ENCODE data around the gene PDCD7.
A peak's percentile ranks its signal among the peaks of the same experiment; 100 is the strongest.
"Not testable (repeated sequence)": the region's sequence is repeated elsewhere in the genome, so short reads cannot be mapped to it uniquely, and the experiment has no call there.

Gene PDCD7

DNA sequence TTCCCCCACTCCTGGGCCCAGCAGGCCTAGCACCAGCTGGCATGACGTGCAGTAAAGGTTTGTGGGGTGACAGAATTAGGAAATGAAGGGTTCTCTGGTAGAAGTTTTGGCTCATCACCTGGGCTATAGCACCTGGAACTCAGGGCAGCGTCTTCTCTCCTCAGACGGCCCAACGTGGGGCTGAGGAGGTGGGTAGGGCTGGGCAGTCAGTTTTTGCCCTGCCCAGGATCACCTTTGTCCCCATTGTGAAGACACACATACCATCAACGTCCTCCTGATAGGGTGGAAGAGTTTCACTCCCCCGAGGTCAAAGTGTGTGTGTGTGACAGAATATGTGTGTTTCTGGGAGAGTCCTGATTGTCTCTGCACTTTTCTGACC, 45.0 kb downstream of the PDCD7 start:
- no peak for DNase-seq

DNA sequence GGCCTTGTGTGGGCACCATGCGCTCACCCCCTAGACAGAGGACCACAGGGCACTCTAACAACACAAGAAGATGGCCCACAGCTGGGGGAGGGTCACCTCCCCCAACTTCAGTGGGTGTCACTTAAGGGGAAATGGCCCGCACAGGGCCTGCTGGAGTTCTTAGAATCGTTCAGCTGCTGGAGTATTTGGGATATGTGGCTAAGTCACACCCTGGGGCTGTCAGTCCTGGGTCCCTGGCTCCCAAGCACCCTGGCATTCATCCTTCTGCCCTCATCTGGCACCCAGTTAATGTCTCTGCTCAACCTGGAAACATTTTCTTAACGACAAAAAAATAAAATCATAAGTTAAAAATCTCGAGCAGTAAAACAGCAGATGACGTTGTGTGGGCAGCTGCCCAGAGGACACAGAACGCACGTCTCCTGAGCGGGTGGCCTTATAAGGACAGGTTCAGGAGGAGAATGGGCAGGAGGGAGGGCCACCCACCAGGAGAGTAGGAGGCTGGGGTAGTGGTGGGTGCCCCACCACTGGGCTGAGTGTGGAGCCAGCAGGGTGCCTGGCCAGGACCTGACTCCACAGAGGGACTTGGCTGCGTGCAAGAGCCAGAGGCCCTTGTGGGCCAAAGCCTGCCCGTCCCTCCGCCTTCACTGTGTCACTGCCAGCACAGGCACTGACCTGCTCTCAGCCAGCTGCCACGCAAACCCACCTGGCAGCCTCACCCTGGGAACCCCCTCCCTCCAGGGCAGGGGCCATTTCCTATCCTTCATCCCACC, 45.5 kb downstream of the PDCD7 start:
- DNase-seq, result no peak

DNA sequence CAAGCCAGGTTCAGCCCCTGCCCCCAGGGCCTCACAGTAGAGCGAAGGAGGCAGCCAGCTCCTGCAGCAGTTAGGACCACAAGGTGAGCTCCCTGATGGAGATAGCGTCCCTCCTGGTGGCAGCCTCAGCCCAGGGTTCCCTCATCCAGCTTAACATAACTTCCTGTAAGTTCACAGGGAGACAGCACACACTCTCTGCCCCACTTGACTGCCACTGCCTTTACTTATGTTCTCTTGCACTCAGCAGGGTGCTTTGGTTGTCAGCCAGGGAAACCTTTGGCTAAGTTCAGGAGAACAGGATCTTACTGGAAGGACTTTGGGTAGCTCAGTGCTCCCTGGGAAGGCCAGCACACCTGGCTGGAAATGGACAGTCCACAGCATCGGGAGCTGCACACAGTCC, 46.2 kb downstream of the PDCD7 start:
- no peak for DNase-seq

DNA sequence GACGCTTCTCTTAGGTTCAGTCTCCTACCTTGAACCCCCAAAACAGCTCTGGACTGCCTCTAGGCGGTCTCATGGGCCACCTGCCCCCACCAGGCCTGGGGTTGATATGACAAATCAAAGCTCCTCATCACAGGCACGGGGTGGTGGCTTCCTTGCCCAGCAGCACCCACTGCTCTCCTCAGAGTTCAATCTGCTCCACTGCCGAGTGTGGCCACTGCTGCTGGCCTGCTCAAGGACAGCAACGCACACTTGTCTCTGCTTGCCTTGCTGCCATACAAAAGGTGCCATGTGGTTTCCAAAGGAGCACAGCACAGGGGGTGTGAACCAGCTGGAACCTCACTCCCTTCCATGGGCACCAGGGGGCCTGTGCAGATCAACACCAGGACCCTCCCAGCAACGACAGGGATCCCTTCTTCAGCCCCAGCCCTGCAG, 46.9 kb downstream of the PDCD7 start:
- DNase-seq, result no peak

DNA sequence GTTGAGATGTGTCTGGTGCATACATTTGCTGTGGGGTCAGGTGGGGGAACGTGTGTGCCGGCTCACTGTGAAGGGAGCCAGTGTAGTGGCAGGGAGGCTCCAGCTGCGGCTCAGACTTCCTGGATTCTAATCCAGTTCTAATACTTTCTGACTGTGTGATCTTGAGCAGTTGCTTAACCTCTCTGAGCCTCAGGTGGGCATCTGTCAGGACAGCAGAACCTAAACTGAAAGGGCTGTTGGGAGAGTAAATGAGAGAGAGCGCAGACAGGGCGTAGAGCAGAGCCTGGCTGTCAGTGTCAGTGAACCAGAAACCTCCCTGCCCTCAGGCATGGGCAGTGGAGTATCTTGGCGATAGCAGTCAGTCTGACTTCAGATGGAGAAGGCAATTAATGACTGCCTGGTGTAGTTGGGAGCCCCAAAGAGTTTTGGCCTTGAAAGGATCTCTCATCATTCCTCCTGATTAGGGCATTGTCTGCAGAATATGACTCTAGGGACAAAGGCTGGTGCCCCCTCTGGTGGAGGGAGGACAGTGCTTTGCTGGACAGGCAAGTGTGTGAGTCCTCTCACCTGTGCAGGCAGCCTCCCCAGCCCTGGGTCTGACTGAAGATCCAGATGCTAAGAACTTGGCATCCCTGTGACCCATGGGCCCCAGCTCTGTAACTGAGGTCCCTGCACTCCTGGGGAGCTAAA, 47.5 kb downstream of the PDCD7 start:
- no peak for DNase-seq

DNA sequence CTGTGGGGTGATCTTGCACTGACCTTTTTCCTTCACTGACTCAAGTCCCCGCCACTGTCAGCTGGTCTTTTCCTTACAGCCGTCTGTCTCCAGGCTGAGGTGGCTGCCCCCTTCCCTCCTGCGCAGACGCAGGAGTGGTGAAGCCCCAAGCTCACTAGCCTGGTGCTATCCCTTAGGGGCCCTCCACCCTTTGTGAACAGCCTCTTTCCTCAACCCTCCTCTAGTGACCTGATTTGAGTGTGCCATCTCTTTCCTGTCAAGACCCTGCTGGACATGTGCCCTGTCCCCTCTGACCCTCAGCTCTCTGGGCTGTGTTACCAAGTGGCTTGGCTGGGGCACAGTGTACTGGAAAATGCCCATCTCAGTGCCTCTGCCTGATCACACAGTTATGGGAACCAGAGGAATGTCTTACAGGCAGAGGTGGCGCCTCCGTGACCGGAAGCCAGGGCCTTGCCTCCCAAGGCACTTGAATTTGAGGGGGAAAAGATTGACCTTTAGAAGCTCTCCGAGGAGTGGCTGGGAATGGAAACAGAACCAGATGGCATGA, 48.3 kb downstream of the PDCD7 start:
- no peak for DNase-seq

DNA sequence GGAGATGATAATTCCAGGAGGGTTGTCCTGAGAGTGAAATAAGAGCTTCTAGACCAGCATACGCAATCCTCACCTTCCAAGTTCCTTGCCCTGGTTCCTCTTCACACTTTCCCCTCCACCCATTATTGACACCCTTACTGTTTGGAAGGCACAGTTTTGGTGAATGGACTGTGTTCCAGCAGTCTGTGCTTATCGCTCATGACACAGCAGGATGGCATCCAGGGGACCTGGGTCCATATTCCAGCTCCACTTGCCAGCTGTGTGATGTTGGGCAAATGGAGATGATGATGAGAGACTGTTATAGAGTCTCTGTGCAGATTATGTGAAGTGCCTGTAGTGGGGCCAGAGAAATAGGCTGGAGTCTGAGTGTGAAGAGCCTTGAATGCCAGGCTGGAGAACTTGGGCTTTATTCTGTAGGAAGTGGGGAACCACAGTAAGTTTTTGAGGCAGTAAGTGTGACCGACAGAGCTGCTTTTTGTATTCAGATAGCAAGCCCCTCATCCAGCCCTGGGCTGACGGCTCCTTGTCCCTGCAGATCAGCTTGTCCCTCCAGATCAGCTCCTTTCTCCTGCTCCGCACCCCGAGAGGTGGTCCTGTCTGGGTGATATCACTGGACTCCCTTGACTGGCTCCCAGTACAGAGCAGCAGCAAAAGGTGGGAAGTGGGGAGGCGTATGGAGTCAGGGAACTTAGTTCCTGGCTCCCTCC, 49.0 kb downstream of the PDCD7 start:
- DNase-seq, result no peak

DNA sequence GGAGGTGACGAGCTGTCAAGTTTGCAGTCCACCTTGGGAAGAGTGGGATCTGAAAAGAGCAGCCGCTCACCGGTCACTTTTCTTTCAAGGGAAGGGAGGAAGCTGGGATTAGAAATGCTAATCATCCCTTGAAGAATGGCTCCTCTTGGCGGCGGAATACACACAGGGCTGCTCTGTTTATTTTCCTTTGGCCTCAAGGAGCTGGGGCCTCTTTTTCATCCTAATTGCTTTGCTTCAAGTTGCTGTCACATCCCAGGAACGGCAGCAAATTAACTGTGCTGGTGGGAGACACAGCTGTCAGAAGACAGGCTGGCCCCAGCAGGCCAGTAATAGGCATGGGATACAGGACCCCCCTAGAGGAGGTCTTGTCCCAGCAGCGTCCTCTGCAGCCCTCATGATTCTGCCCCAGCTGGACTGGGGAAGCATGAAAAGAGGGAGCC, 50.3 kb downstream of the PDCD7 start:
- DNase-seq, result no peak

DNA sequence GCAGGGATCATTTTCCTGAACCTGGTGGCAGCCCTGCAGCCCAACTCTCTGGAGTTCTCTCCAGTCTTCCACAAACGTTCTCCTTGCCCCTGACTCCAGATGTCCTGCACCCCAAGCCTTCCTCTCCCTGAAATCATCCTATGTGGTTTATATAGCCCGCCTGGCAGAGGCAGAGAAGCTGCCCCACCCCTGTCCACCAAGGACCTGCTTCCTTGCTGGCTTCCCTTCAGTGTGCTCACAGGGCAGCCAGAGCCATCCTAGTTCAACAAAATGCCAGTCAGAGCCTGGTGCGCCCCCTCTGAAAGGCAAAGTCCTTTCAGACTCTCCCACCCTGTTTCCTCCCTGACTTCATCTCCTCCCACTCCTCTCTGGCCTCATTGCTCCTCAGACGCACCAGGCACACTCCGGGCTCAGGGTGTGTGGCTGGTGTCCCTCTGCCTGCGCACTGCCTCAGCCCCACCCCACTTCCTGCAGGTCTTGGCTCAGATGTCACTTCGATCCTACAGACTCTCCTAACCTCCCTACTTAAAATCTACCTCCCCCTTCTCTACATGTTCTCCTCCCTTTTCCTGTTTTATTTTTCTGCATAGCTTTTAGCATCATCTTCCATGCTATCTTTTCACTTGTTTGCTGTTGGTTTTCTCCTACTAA, 51.2 kb downstream of the PDCD7 start:
- no peak for DNase-seq

DNA sequence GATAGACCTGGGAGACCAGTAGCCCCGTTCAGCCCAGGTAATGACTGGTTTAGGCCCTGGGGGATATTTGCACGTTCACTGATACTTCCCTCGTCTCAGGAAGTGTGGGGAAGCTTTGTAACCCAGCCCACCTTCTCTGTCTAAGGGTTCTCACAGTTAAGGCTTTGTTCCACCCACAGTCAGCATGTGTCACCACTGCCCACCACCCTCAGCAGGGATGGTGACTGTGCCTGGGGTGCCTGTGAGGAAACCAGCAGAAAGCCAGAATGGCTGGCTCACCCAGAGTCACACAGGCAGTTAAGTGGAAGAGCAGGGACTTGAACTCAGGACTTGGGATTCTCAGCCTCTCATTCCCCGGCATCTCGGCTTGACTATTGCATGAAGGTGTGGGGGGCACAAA, 51.9 kb downstream of the PDCD7 start:
- no peak for DNase-seq

DNA sequence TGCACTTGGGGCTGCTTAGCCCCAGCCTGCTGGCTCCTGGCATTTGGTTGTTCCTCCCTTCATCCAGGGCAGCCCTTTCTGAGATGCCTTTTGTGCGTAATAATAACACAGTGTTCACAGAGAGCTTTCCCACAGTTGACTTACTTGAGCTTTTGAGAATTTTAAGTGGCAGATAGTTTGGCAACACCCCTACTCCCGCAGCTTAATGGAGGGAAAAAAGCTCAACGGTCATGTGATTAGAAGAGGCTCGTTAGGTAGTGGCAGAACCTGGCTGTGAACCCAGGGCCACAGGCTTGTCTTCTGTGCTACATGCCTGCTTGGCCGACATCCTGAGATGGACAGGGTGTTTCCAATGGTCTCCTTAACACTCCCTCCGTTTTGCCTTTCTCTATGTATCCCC, 52.3 kb downstream of the PDCD7 start:
- DNase-seq, result no peak

DNA sequence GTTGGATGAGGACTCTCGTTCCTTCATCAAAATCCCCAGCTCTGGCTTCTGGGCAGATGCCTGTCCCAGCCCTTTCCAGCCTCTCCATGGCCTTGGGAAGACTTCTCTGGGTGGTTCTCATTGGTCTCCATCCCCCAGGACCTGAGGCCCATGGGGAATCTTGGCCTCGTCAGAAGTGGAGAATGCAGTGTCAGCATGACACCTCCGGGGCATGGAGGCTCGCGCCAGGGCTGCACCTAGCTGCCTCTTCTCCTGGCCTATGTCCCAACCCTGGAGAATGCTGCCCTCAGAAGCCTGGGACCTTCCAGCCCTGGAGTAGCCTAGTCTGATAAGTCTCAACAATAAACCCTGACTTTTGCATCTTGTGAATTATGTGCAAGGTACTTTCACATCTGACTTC, 54.0 kb downstream of the PDCD7 start:
- no peak for DNase-seq

DNA sequence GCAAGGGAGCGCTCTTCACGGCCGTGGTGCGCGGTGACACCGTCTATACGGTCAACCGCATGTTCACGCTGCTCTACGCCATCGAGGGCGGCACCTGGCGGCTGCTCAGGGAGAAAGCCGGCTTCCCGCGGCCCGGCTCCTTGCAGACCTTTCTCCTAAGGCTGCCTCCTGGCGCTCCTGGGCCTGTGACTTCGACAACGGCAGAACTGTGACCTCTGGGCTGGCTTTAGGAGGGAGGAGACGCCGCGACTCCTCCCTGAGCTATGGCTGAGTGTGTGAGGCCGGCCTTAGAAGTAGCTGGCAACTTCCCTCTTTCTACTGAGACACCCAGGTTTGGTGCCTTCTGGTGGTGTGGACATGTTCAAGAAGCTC, 55.6 kb downstream of the PDCD7 start:
- DNase-seq, result peak; percentile 15

DNA sequence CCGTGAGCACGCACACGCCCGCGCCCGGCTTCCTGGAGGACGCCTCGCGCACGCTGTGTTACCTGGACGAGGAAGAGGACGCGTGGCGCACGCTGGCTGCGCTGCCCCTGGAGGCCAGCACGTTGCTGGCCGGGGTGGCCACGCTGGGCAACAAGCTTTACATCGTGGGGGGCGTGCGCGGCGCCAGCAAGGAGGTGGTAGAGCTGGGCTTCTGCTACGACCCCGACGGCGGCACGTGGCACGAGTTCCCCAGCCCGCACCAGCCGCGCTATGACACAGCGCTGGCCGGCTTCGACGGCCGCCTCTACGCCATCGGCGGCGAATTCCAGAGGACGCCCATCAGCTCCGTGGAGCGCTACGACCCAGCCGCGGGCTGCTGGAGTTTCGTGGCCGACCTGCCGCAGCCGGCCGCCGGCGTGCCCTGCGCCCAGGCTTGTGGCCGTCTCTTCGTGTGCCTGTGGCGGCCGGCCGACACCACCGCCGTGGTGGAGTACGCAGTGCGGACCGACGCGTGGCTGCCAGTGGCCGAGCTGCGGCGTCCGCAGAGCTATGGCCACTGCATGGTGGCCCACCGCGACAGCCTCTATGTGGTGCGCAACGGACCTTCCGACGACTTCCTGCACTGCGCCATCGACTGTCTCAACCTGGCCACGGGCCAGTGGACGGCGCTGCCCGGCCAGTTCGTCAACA, 56.2 kb downstream of the PDCD7 start:
- DNase-seq, result no peak

DNA sequence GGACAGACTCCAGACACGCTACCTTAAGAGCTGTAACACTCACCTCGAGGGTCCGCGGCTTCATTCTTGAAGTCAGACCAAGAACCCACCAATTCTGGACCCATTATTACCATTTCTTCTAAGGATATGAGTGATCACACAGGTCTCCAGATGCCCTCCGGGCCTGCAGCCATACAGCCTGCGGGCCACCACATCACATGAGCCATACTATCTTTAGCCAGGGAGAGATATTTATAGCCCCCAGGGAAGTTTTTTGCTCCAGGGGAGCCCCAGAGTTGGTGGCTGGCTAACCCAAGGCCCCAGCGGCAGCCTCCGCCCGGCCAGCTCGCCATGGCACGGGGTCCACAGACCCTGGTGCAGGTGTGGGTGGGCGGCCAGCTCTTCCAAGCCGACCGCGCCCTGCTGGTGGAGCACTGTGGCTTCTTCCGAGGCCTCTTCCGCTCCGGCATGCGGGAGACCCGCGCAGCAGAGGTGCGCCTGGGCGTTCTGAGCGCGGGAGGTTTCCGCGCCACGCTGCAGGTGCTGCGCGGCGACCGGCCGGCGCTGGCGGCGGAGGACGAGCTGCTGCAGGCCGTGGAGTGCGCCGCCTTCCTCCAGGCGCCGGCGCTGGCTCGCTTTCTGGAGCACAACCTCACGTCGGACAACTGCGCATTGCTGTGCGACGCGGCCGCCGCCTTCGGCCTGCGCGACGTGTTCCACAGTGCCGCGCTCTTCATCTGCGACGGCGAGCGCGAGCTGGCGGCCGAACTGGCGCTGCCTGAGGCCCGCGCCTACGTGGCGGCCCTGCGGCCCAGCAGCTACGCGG, 56.9 kb downstream of the PDCD7 start, which contains the start of gene KBTBD13:
Gene KBTBD13 (plus strand): TSS at position 261 of the 805 bp plus-strand sequence. CDS start 70 bp downstream, at position 331.
- DNase-seq, result no peak

DNA sequence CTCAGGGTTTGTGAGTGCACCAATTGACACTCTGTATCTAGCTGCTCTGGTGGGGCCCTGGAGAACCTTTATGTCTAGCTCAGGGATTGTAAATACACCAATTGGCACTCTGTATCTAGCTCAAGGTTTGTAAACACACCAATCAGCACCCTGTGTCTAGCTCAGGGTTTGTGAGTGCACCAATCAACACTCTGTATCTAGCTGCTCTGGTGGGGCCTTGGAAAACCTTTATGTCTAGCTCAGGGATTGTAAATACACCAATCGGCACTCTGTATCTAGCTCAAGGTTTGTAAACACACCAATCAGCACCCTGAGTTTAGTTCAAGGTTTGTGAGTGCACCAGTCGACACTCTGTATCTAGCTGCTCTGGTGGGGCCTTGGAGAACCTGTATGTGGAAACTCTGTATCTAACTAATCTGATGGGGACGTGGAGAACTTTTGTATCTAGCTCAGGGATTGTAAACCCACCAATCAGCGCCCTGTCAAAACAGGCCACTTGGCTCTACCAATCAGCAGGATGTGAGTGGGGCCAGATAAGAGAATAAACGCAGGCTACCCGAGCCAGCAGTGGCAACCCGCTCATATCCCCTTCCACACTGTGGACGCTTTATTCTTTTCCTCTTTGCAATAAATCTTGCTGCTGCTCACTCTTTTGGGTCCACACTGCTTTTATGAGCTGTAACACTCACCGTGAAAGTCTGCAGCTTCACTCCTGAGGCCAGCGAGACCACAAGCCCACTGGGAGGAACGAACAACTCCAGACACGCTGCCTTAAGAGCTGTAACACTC, 57.8 kb downstream of the PDCD7 start:
- not testable (repeated sequence) for DNase-seq

DNA sequence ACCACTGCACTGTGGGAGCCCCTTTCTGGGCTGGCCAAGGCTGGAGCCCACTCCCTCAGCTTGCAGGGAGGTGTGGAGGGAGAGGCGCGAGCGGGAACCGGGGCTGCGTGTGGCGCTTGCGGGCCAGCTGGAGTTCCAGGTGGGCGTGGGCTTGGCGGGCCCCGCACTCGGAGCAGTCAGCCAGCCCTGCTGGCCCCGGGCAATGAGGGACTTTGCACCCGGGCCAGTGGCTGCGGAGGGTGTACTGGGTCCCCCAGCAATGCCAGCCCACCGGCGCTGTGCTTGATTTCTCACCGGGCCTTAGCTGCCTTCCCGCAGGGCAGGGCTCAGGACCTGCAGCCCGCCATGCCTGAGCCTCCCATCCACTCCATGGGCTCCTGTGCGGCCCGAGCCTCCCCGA, 58.7 kb downstream of the PDCD7 start:
- not testable (repeated sequence) for DNase-seq

DNA sequence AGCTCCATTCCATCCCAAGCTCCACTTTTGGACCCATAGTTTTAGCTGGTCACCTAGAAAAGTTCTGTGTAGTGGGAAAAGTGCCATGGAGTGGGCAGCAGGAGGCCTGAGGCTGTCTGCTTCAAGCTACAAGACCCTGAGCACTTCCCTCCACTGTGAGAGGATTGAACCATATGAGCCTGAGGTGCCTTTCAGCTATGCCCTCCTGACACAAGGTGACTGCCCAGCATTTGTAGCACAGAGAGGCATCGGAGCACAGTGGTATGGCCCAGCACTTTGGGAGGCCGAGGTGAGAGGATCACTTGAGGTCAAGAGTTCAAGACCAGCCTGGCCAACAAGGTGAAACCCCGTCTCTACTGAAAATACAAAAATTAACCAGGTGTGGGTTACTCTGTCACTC, 61.0 kb downstream of the PDCD7 start:
- no peak for DNase-seq

DNA sequence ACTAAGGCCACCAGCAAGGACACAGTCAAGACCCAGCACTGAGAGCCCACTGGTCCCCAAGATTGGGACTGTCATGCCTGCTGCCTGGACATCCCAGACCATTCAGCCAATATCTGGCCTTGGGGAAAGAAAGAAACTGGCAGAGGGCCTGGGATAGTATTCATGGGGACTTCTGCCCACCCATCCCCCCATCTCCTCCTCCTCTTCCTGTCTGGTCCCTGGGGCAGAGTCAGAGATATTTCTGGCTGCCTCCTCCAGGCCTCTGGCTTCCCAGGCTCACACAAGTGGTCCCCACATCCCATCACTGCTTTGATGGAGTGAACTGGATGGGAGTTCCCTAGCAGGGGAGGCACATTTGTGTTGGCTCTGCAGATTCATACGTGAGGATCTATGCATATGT, 61.6 kb downstream of the PDCD7 start:
- DNase-seq, result no peak

DNA sequence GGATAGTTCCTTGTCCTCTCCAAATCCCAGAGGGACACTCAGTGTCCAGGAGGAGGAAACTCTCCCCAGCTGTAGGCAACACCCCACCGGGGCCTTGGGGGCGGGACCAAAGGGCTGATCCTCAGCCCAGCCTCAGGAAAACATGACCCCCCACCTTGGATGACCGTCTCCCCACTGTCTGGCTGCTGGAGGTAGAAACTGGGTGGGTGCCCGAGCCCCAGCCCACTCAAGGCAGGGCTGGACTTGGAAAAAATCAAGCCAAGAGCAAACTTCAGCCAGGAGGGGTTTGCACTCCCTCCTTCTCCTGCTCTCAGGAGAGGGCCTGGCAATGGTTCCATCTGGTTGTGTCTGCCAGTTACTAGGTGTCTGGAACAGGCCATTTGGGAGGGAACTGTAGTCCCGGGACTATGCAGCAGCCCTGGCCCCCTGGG, 62.2 kb downstream of the PDCD7 start:
- DNase-seq, result no peak
